H9 (cell line): Measurements from ENCODE around the gene DPEP3. TPM values are rescaled to one million over a fixed set of nuclear protein-coding genes. Genes with fewer than 3 reads are reported as not detected.

ENCODE experiments used
- DNase-seq: peaks from one replicate; pipeline ENCODE4 v3.0.0-alpha.2; 2017
- H2AFZ ChIP-seq: one replicate; pipeline ENCODE4 v1.6.1; 2013; ENCODE audit warnings: mild to moderate bottlenecking, low read length, control low read depth, moderate library complexity
- H2AK5ac ChIP-seq: 2 replicates; pipeline ENCODE4 v1.6.1; 2013; ENCODE audit warnings: low read length, control low read depth, mixed read lengths; ENCODE audit not compliant: insufficient read length
- H2BK120ac ChIP-seq: one replicate; pipeline ENCODE4 v1.6.1; 2013; ENCODE audit warnings: low read depth, mild to moderate bottlenecking, low read length, control low read depth, inconsistent platforms; ENCODE audit not compliant: poor library complexity, severe bottlenecking
- H2BK12ac ChIP-seq: 2 replicates; pipeline ENCODE4 v1.6.1; 2013; ENCODE audit warnings: low read length, control low read depth, mixed read lengths, low read depth; ENCODE audit not compliant: insufficient read length
- H2BK15ac ChIP-seq: 2 replicates; pipeline ENCODE4 v1.6.1; 2013; ENCODE audit warnings: low read depth, low read length, control low read depth
- H2BK20ac ChIP-seq: one replicate; pipeline ENCODE4 v1.6.1; 2013; ENCODE audit warnings: low read depth, mild to moderate bottlenecking, low read length, control low read depth, inconsistent platforms; ENCODE audit not compliant: poor library complexity, severe bottlenecking
- H2BK5ac ChIP-seq: 2 replicates; pipeline ENCODE4 v1.6.1; 2013; ENCODE audit warnings: low read length, control low read depth, mixed read lengths; ENCODE audit not compliant: insufficient read length
- H3K14ac ChIP-seq: 2 replicates; pipeline ENCODE4 v1.6.1; 2013; ENCODE audit warnings: low read length, control low read depth; ENCODE audit not compliant: insufficient read depth
- H3K18ac ChIP-seq: 2 replicates; pipeline ENCODE4 v1.6.1; 2013; ENCODE audit warnings: low read depth, mild to moderate bottlenecking, mixed read lengths, low read length, control low read depth; ENCODE audit not compliant: insufficient read length
- H3K23ac ChIP-seq: 2 replicates; pipeline ENCODE4 v1.6.1; 2013; ENCODE audit warnings: low read length, control low read depth, mixed read lengths, low read depth; ENCODE audit not compliant: insufficient read length
- H3K23me2 ChIP-seq: 2 replicates; pipeline ENCODE4 v1.6.1; 2013; ENCODE audit warnings: low read depth, mild to moderate bottlenecking, mixed read lengths, low read length, control low read depth; ENCODE audit not compliant: insufficient read length, poor library complexity, severe bottlenecking
- H3K27ac ChIP-seq: 2 replicates; pipeline ENCODE4 v1.5.1; 2013; ENCODE audit warnings: low read length, control low read depth, mixed read lengths, low read depth; ENCODE audit not compliant: insufficient read length
- H3K27me3 ChIP-seq: 2 replicates; pipeline ENCODE4 v1.6.1; 2013; ENCODE audit warnings: low read length, control low read depth, inconsistent platforms; ENCODE audit not compliant: insufficient read depth
- H3K4ac ChIP-seq: 2 replicates; pipeline ENCODE4 v1.6.1; 2013; ENCODE audit warnings: low read depth, mild to moderate bottlenecking, control low read depth, inconsistent platforms, low read length, moderate library complexity
- H3K4me1 ChIP-seq: 2 replicates; pipeline ENCODE4 v1.6.1; 2013; ENCODE audit warnings: low read length, control low read depth, inconsistent platforms; ENCODE audit not compliant: insufficient read depth
- H3K4me2 ChIP-seq: 2 replicates; pipeline ENCODE4 v1.6.1; 2013; ENCODE audit warnings: low read length, control low read depth, mixed read lengths; ENCODE audit not compliant: insufficient read length, insufficient read depth
- H3K56ac ChIP-seq: 2 replicates; pipeline ENCODE4 v1.6.1; 2013; ENCODE audit warnings: low read depth, mild to moderate bottlenecking, mixed read lengths, low read length, control low read depth; ENCODE audit not compliant: insufficient read length
- H3K79me1 ChIP-seq: 2 replicates; pipeline ENCODE4 v1.6.1; 2013; ENCODE audit warnings: low read depth, mild to moderate bottlenecking, moderate library complexity, low read length, control low read depth, inconsistent platforms; ENCODE audit not compliant: insufficient read depth, poor library complexity, severe bottlenecking
- H3K79me2 ChIP-seq: 2 replicates; pipeline ENCODE4 v1.6.1; 2013; ENCODE audit warnings: low read length, control low read depth, inconsistent platforms; ENCODE audit not compliant: insufficient read depth
- H3K9ac ChIP-seq: 2 replicates; pipeline ENCODE4 v1.6.1; 2013; ENCODE audit warnings: low read length, control low read depth, mixed read lengths; ENCODE audit not compliant: insufficient read length; ENCODE audit errors: extremely low read depth
- H3K9me3 ChIP-seq: one replicate; pipeline ENCODE4 v1.6.1; 2013; ENCODE audit warnings: low read depth, low read length, inconsistent platforms; ENCODE audit not compliant: control insufficient read depth
- H3T11ph ChIP-seq: one replicate; pipeline ENCODE4 v1.6.1; 2013; ENCODE audit warnings: mild to moderate bottlenecking, low read length, control low read depth, inconsistent platforms
- H4K20me1 ChIP-seq: one replicate; pipeline ENCODE4 v1.6.1; 2013; ENCODE audit not compliant: control insufficient read depth, insufficient read length, insufficient read depth
- H4K5ac ChIP-seq: 2 replicates; pipeline ENCODE4 v1.6.1; 2013; ENCODE audit warnings: low read depth, mild to moderate bottlenecking, mixed read lengths, low read length, control low read depth; ENCODE audit not compliant: insufficient read length
- H4K8ac ChIP-seq: replicated peaks from 2 replicates; pipeline ENCODE4 v1.6.1; 2013; ENCODE audit warnings: low read length, control low read depth, mixed read lengths, low read depth; ENCODE audit not compliant: insufficient read length
- H4K91ac ChIP-seq: 2 replicates; pipeline ENCODE4 v1.6.1; 2013; ENCODE audit warnings: low read depth, mild to moderate bottlenecking, moderate library complexity, mixed read lengths, low read length, control low read depth; ENCODE audit not compliant: insufficient read length
- H3K27ac Mint-ChIP-seq, 3 experiments: 2 replicates in 2 of 3; 3 replicates in 1 of 3; pipeline ENCODE4 v1.8.0; 2020 to 2021; ENCODE audit warnings: mixed read lengths in 3 of 3, mild to moderate bottlenecking in 1 of 3, moderate library complexity in 1 of 3
- H3K27me3 Mint-ChIP-seq: 2 replicates; pipeline ENCODE4 v1.8.0; 2021; ENCODE audit warnings: low read depth, mild to moderate bottlenecking, moderate library complexity, mixed read lengths
- H3K36me3 Mint-ChIP-seq, 3 experiments: 2 replicates in 2 of 3; 3 replicates in 1 of 3; pipeline ENCODE4 v1.8.0; 2020 to 2021; ENCODE audit warnings: low read depth in 3 of 3, mixed read lengths in 3 of 3; ENCODE audit not compliant: insufficient read depth in 1 of 3
- H3K4me1 Mint-ChIP-seq, 2 experiments: 2 replicates each; pipeline ENCODE4 v1.8.0; 2020; ENCODE audit warnings: mixed read lengths in 2 of 2
- H3K4me3 Mint-ChIP-seq, 2 experiments: 2 replicates in 1 of 2; 3 replicates in 1 of 2; pipeline ENCODE4 v1.8.0; 2020 to 2021; ENCODE audit warnings: mild to moderate bottlenecking in 2 of 2, mixed read lengths in 2 of 2, moderate library complexity in 1 of 2
- H3K9me3 Mint-ChIP-seq, 2 experiments: 2 replicates in 1 of 2; 3 replicates in 1 of 2; pipeline ENCODE4 v1.8.0; 2020; ENCODE audit warnings: mild to moderate bottlenecking in 2 of 2, mixed read lengths in 2 of 2, moderate library complexity in 1 of 2
- CTCF ChIP-seq: fragments of 200-600 bp; sonication (generic); conservative IDR thresholded peaks from 3 replicates; pipeline ENCODE4 v1.8.0; 2021; ENCODE audit warnings: antibody characterized with exemption, mild to moderate bottlenecking
- WGBS: extraction: QIAGEN DNeasy Blood & Tissue Kit; methylation state at CpG from one replicate; pipeline ENCODE4 v1.1.7; 2013; ENCODE audit warnings: missing lambda C conversion rate, low lambda C conversion rate, mixed read lengths; ENCODE audit not compliant: insufficient read length; ENCODE audit errors: extremely low coverage; 5-methylcytosine and 5-hydroxymethylcytosine counted together
- total RNA-seq: library from RNA; stranded (reverse); gene quantifications from 2 replicates; pipeline ENCODE4 v1.2.1, GENCODE V29; 2021

Gene DPEP3
- total RNA-seq, 1 experiment from 2014 or later: 0.68 TPM

GRCh38 chr16:67965668-67966548, 14.4 kb downstream of the DPEP3 start:
- no peak overlapping the region for H3K23ac ChIP-seq
- no peak overlapping the region for H3K9ac ChIP-seq
- no peak overlapping the region for H4K5ac ChIP-seq
- no peaks in the 10 kb centered on the region for H3K27me3 ChIP-seq
- peaks cover 5% of the 10 kb centered on the region; the same call in 1 of the 2 replicates for H3K4me1 ChIP-seq
- no peak overlapping the region for H2BK120ac ChIP-seq
- no peak overlapping the region for H2AK5ac ChIP-seq
- H2BK15ac ChIP-seq: no peak overlapping the region
- no peak overlapping the region for H2BK20ac ChIP-seq
- no peak for DNase-seq
- H4K8ac ChIP-seq: no peak overlapping the region
- TF ChIP-seq CTCF: no peak
- no peak overlapping the region for H3K56ac ChIP-seq
- no peak overlapping the region for H3K4ac ChIP-seq
- H3K23me2 ChIP-seq: peaks cover 3% of the 10 kb centered on the region
- peaks cover 4% of the 10 kb centered on the region for H3K79me1 ChIP-seq
- no peaks in the 10 kb centered on the region; a peak in 1 of 5 replicates for H3K9me3 Mint-ChIP-seq
- H4K91ac ChIP-seq: no peak overlapping the region
- no peaks in the 10 kb centered on the region for H3K9me3 ChIP-seq
- peak overlapping the region; percentile 66 for H3K4me2 ChIP-seq
- peaks cover 3% of the 10 kb centered on the region for H4K20me1 ChIP-seq
- H3K36me3 Mint-ChIP-seq: peaks cover 5 to 37% (median 23%) of the 10 kb centered on the region in 3 experiments
- no peak overlapping the region for H3T11ph ChIP-seq
- peak overlapping the region in 1 of 3 experiments; percentile 93; a peak in 4 of 7 replicates for H3K27ac Mint-ChIP-seq
- no peak overlapping the region for H3K18ac ChIP-seq
- H3K4me3 Mint-ChIP-seq: peak overlapping the region in 1 of 2 experiments; percentile 93; a peak in 2 of 5 replicates
- H2BK12ac ChIP-seq: no peak overlapping the region
- peaks cover 2% of the 10 kb centered on the region for H3K27me3 Mint-ChIP-seq
- H3K79me2 ChIP-seq: no peaks in the 10 kb centered on the region; the same call in 1 of the 2 replicates
- H3K4me1 Mint-ChIP-seq: peaks cover 37 to 42% of the 10 kb centered on the region in 2 experiments
- WGBS: no CpG with 5 or more reads among the region's 11 CpGs
- H2AFZ ChIP-seq: no peak overlapping the region
- peak overlapping the region; percentile 51; the same call in 1 of the 2 replicates for H3K14ac ChIP-seq
- H3K27ac ChIP-seq: no peak overlapping the region
- H2BK5ac ChIP-seq: no peak overlapping the region
